ENCODE data around the gene EIF3K. TPM values are rescaled to one million over a fixed set of nuclear protein-coding genes. Genes with fewer than 3 reads are reported as not detected.

EIF3K gene
- total and polyA plus RNA-seq, 2 of the 8 experiments (the other 6 are each of a cell fraction or from before 2014, with no cell fraction given) = 329 to 937 TPM

DNA sequence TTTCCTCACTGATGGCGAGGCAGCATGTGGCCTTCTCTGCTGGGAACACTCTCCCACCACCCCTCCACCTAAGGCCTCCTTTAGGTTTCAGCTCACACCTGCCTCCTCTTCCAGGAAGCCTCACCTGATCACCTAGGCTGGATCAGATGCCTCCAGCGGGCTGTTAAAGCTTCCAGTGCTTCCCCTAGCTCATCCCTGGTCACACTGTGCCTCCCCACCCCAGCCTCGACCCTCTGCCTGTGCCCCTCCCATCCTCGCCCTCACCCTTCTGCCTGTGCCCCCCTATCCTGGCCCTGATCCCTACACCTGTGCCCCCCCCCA lies 35.0 kb upstream of the EIF3K start:
- no peak overlapping the region for H4K8ac ChIP-seq (ENCODE audit: extremely low read depth, insufficient read depth, low read length)
- FAIRE-seq (no peak), DNase-seq (ENCODE audit: low read depth in 1 of 2, low spot score in 2 of 2) (no peak)
- no peak overlapping the region for H3K4me3 ChIP-seq (ENCODE audit: extremely low read depth in 1 of 4, insufficient read depth in 2 of 4, low read depth in 3 of 4, low read length in 4 of 4)
- no peak overlapping the region for H3K14ac ChIP-seq (ENCODE audit: insufficient read length)
- no peak overlapping the region for H3K56ac ChIP-seq (replicated peaks; ENCODE audit: insufficient read length, low read depth, low read length)
- H3K79me2 ChIP-seq (ENCODE audit: control insufficient read depth in 1 of 2, insufficient read depth in 2 of 2, low read length in 2 of 2) = no peaks in the 10 kb centered on the region
- no peak overlapping the region for H3K4ac ChIP-seq (replicated peaks; ENCODE audit: insufficient read length, low read depth, low read length)
- 91% methylated on average over 2 of the region's 4 CpGs; no CpG with 5 or more reads in 1 of the 2 experiments for WGBS, 2 experiments (ENCODE audit: extremely low coverage in 1 of 2, insufficient coverage in 1 of 2, insufficient read length in 1 of 2, insufficient replicate concordance in 2 of 2, low coverage in 1 of 2, low lambda C conversion rate in 2 of 2, missing lambda C conversion rate in 1 of 2)
- ChIA-PET CTCF (ENCODE audit: partially characterized antibody) (interaction anchor here (1.0 to 2.3 kb wide), 2 partner anchors 50 to 68 kb away, joined by 3 to 6 read pairs; no protein-coding TSS in a partner anchor), POLR2A (ENCODE audit: partially characterized antibody) (interaction anchor here (0.9 to 1.0 kb wide), 2 partner anchors 15 to 160 kb away, joined by 4 to 5 read pairs; no protein-coding TSS in a partner anchor)
- no peak overlapping the region for H2BK120ac ChIP-seq (replicated peaks; ENCODE audit: low read depth, low read length)
- H3K79me1 ChIP-seq (ENCODE audit: low read depth, low read length) = no peaks in the 10 kb centered on the region
- H3K23me2 ChIP-seq (ENCODE audit: low read depth, low read length) = no peaks in the 10 kb centered on the region
- no peak overlapping the region for H2BK20ac ChIP-seq (ENCODE audit: low read length)
- H3K9me3 ChIP-seq (ENCODE audit: insufficient read depth in 2 of 2, low read depth in 1 of 2, low read length in 1 of 2) = no peaks in the 10 kb centered on the region
- H4K91ac ChIP-seq (replicated peaks; ENCODE audit: insufficient read length, low read length) = no peak overlapping the region
- H3K27ac ChIP-seq (ENCODE audit: low read depth, low read length) = no peak overlapping the region
- peaks cover 0 to 12% (median 0%) of the 10 kb centered on the region in 4 experiments; a peak in 4 of 8 replicates for H3K36me3 ChIP-seq (ENCODE audit: control insufficient read depth in 2 of 4, insufficient read depth in 4 of 4, low read length in 3 of 4)
- no peak overlapping the region for H2BK5ac ChIP-seq (ENCODE audit: low read depth, low read length)
- no peak overlapping the region for H2AK5ac ChIP-seq (ENCODE audit: low read depth, low read length)
- H2BK15ac ChIP-seq (ENCODE audit: low read length) = no peak overlapping the region
- H3K27me3 ChIP-seq (replicated peaks in 1 of 4; ENCODE audit: control insufficient read depth in 3 of 4, extremely low read depth in 1 of 4, insufficient read depth in 3 of 4, low read length in 3 of 4) = no peaks in the 10 kb centered on the region
- H3K9ac ChIP-seq (replicated peaks in 1 of 4; ENCODE audit: extremely low read depth in 1 of 4, low read depth in 3 of 4, low read length in 3 of 4) = no peak overlapping the region
- H3K23ac ChIP-seq (ENCODE audit: insufficient read length) = no peak overlapping the region
- no peak overlapping the region for H3K4me2 ChIP-seq (ENCODE audit: insufficient read depth in 1 of 2, low read depth in 2 of 2, low read length in 2 of 2)
- no peak overlapping the region for H2BK12ac ChIP-seq (ENCODE audit: low read depth, low read length)
- no peak overlapping the region for H2AFZ ChIP-seq (ENCODE audit: low read length)
- no peak overlapping the region for H3K18ac ChIP-seq (ENCODE audit: extremely low read depth, low read length)
- no peaks in the 10 kb centered on the region for H4K20me1 ChIP-seq (replicated peaks in 1 of 2; ENCODE audit: control insufficient read depth in 1 of 2, insufficient read depth in 2 of 2, low read length in 2 of 2)
- no peak overlapping the region for H4K5ac ChIP-seq (ENCODE audit: insufficient read length, low read depth, low read length)
- H3K4me1 ChIP-seq (replicated peaks in 1 of 4; ENCODE audit: control insufficient read depth in 3 of 4, insufficient read depth in 4 of 4, low read length in 3 of 4) = no peaks in the 10 kb centered on the region
- TF ChIP-seq EZH2 (IDR thresholded peaks at IDR 0.05; ENCODE audit: low read depth, low read length, severe bottlenecking) = no peak
- no peak for TF ChIP-seq SUZ12 (IDR thresholded peaks at IDR 0.05; ENCODE audit: low read length)
- no peak for TF ChIP-seq RNF2 (IDR thresholded peaks at IDR 0.05; ENCODE audit: borderline replicate concordance, low read depth, low read length, missing control alignments, poor library complexity, severe bottlenecking)
- TF ChIP-seq SIRT6 (IDR thresholded peaks at IDR 0.05; ENCODE audit: low read length) = no peak
- no peak for TF ChIP-seq POLR2A (IDR thresholded peaks at IDR 0.05; ENCODE audit: control extremely low read depth in 1 of 2, low read depth in 2 of 2, low read length in 2 of 2)
- no peak for TF ChIP-seq SAP30 (IDR thresholded peaks at IDR 0.05; ENCODE audit: insufficient read depth, insufficient replicate concordance, low read length)
- TF ChIP-seq BCL11A (IDR thresholded peaks at IDR 0.05; ENCODE audit: low read depth in 2 of 2, low read length in 2 of 2) = no peak
- no peak for TF ChIP-seq BRCA1 (IDR thresholded peaks at IDR 0.05; ENCODE audit: low read depth, low read length)
- no peak for TF ChIP-seq HDAC2 (IDR thresholded peaks at IDR 0.05; ENCODE audit: borderline replicate concordance in 1 of 2, low read depth in 2 of 2, low read length in 2 of 2)
- no peak for TF ChIP-seq CBX5 (IDR thresholded peaks at IDR 0.05; ENCODE audit: low read depth, low read length)
- no peak for TF ChIP-seq JUN (IDR thresholded peaks at IDR 0.05; ENCODE audit: low read depth, low read length)
- no peak for TF ChIP-seq CHD1 (IDR thresholded peaks at IDR 0.05; ENCODE audit: low read depth, low read length)
- TF ChIP-seq, protein P1, sequence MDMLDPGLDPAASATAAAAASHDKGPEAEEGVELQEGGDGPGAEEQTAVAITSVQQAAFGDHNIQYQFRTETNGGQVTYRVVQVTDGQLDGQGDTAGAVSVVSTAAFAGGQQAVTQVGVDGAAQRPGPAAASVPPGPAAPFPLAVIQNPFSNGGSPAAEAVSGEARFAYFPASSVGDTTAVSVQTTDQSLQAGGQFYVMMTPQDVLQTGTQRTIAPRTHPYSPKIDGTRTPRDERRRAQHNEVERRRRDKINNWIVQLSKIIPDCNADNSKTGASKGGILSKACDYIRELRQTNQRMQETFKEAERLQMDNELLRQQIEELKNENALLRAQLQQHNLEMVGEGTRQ (IDR thresholded peaks at IDR 0.05; ENCODE audit: low read length) = no peak

Measured in H1 (cell line).